Endothelial cell of umbilical vein (primary cell): ENCODE data around the gene GFAP. TPM values are rescaled to one million over a fixed set of nuclear protein-coding genes. Genes with fewer than 3 reads are reported as not detected.

Experiments
- BruUV-seq: library from RNA; stranded (reverse); fragments of 400-500 nt; replicated peaks from 2 replicates; lab custom pipeline; 2021; lab: Mats Ljungman, UMichigan
- CTCF ChIA-PET: fragments of 300-600, 350-600 bp; sonication (Branson Sonifier 250); formaldehyde crosslinking; loops from one replicate; lab custom pipeline; 2021; ENCODE audit warnings: antibody characterized with exemption, inconsistent platforms; lab: Charles Lee
- POLR2A ChIA-PET: fragments of 300-600, 350-600 bp; sonication (Branson Sonifier 250); formaldehyde crosslinking; loops from one replicate; lab custom pipeline; 2021; ENCODE audit warnings: antibody characterized with exemption, inconsistent platforms; lab: Charles Lee
- DNase-seq: peaks from one replicate; pipeline ENCODE4 v3.0.0-alpha.2; 2011; ENCODE audit warnings: low read depth, low spot score
- FAIRE-seq: peaks from 2 replicates; lab custom pipeline; 2011; peaks lifted over from hg19 to GRCh38; lab: Jason Lieb, UNC
- H2AFZ ChIP-seq: 2 replicates; pipeline ENCODE4 v1.6.0; 2012; ENCODE audit warnings: low read depth, low read length, control low read depth, inconsistent platforms
- H3K27ac ChIP-seq: 2 replicates; pipeline ENCODE4 v1.5.1; 2011; ENCODE audit warnings: low read depth, mild to moderate bottlenecking, control low read depth, low read length, moderate library complexity; ENCODE audit not compliant: insufficient read depth
- H3K27me3 ChIP-seq, 2 experiments: 2 replicates each; pipeline versions ENCODE4 v1.6.0 to v1.6.1; 2011; ENCODE audit warnings: low read length in 2 of 2, mixed read lengths in 1 of 2; ENCODE audit not compliant: control insufficient read depth in 2 of 2, insufficient read depth in 2 of 2
- H3K36me3 ChIP-seq, 2 experiments: 2 replicates in 1 of 2; 3 replicates in 1 of 2; pipeline ENCODE4 v1.5.1; 2011; ENCODE audit warnings: low read length in 2 of 2, mild to moderate bottlenecking in 1 of 2, moderate library complexity in 1 of 2; ENCODE audit not compliant: control insufficient read depth in 2 of 2, insufficient read depth in 2 of 2; ENCODE audit errors: extremely low read depth in 1 of 2
- H3K4me1 ChIP-seq: 3 replicates; pipeline ENCODE4 v1.5.1; 2011; ENCODE audit warnings: mild to moderate bottlenecking, low read length; ENCODE audit not compliant: control insufficient read depth, insufficient read depth; ENCODE audit errors: extremely low read depth
- H3K4me2 ChIP-seq: 2 replicates; pipeline ENCODE4 v1.6.1; 2011; ENCODE audit warnings: low read length, control low read depth, mixed read lengths; ENCODE audit not compliant: insufficient read depth
- H3K4me3 ChIP-seq, 3 experiments: fragments of 200-600 bp in 1 of 3; sonication (generic), shearing (Covaris generic) in 1 of 3; replicated peaks in 1 of 3; 2 replicates each; pipeline ENCODE4 v1.5.1; 2011 to 2016; ENCODE audit warnings: control low read depth in 3 of 3, low read length in 3 of 3, mild to moderate bottlenecking in 2 of 3, inconsistent platforms in 1 of 3, low read depth in 1 of 3, moderate library complexity in 1 of 3; ENCODE audit not compliant: insufficient read depth in 1 of 3
- H3K79me2 ChIP-seq: 2 replicates; pipeline ENCODE4 v1.6.0; 2012; ENCODE audit warnings: low read length, inconsistent platforms; ENCODE audit not compliant: control insufficient read depth, insufficient read depth
- H3K9ac ChIP-seq: replicated peaks from 2 replicates; pipeline ENCODE3; 2011; ENCODE audit warnings: low read length, control low read depth; ENCODE audit not compliant: insufficient read depth; ENCODE audit errors: extremely low read depth
- H3K9me1 ChIP-seq: replicated peaks from 3 replicates; pipeline ENCODE4 v1.6.0; 2011; ENCODE audit warnings: mild to moderate bottlenecking, low read length; ENCODE audit not compliant: control insufficient read depth, insufficient read depth; ENCODE audit errors: extremely low read depth
- H3K9me3 ChIP-seq: replicated peaks from 2 replicates; pipeline ENCODE4 v1.5.1; 2012; ENCODE audit warnings: low read length, inconsistent platforms; ENCODE audit not compliant: control insufficient read depth, insufficient read depth
- H4K20me1 ChIP-seq: replicated peaks from 2 replicates; pipeline ENCODE3; 2011; ENCODE audit warnings: mild to moderate bottlenecking, low read length; ENCODE audit not compliant: control insufficient read depth, insufficient read depth; ENCODE audit errors: extremely low read depth
- CTCF ChIP-seq, 2 donors: IDR thresholded peaks; 1 replicate in 1 of 2; 2 replicates in 1 of 2; pipeline ENCODE4 v1.5.1; 2011; ENCODE audit warnings: low read length in 2 of 2, mild to moderate bottlenecking in 2 of 2, moderate library complexity in 2 of 2, control low read depth in 1 of 2, inconsistent platforms in 1 of 2, low read depth in 1 of 2; ENCODE audit not compliant: insufficient read depth in 1 of 2; ENCODE audit errors: extremely low read depth in 1 of 2
- EZH2 ChIP-seq: IDR thresholded peaks from 2 replicates; pipeline ENCODE4 v1.6.1; 2012; ENCODE audit warnings: borderline replicate concordance, low read depth, mild to moderate bottlenecking, moderate library complexity, low read length, inconsistent platforms; ENCODE audit not compliant: severe bottlenecking
- FOS ChIP-seq: IDR thresholded peaks from 2 replicates; pipeline ENCODE4 v1.6.1; 2011; ENCODE audit warnings: mild to moderate bottlenecking, low read length, moderate library complexity, borderline replicate concordance; ENCODE audit not compliant: insufficient read depth
- GATA2 ChIP-seq: IDR thresholded peaks from 2 replicates; pipeline ENCODE4 v1.7.0; 2011; ENCODE audit warnings: low read depth, mild to moderate bottlenecking, moderate library complexity, mixed read lengths, low read length; ENCODE audit not compliant: insufficient read length, insufficient read depth
- JUN ChIP-seq: IDR thresholded peaks from 2 replicates; pipeline ENCODE4 v1.6.1; 2011; ENCODE audit warnings: borderline replicate concordance, low read depth; ENCODE audit not compliant: insufficient read length, insufficient read depth
- MAX ChIP-seq: IDR thresholded peaks from 2 replicates; pipeline ENCODE4 v1.6.1; 2011; ENCODE audit not compliant: insufficient read depth, insufficient read length
- MYC ChIP-seq: IDR thresholded peaks from one replicate; pipeline ENCODE4 v1.6.1; 2011; ENCODE audit warnings: mild to moderate bottlenecking, low read depth, low read length
- POLR2A ChIP-seq: IDR thresholded peaks from 2 replicates; pipeline ENCODE4 v1.6.1; 2012; ENCODE audit warnings: low read depth, mild to moderate bottlenecking, control low read depth, low read length
- POLR2AphosphoS5 ChIP-seq: IDR thresholded peaks from 2 replicates; pipeline ENCODE4 v1.6.1; 2012; ENCODE audit warnings: low read depth, mild to moderate bottlenecking, control low read depth, low read length, moderate library complexity; ENCODE audit not compliant: insufficient read depth
- dilution Hi-C: fragments of 300-500 bp; cut with MboI; formaldehyde crosslinking; loops from one replicate; pipeline ENCODE4 v1.15.0; 2019; ENCODE audit warnings: low sequenced_read_pairs; ENCODE audit not compliant: extremely low pct_ligation_motif_present
- intact Hi-C: fragments of 100-400 bp; cut with micrococcal nuclease; formaldehyde crosslinking; loops from one replicate; pipeline ENCODE4 v1.10.0; 2022
- polyA plus RNA-seq, 4 experiments: library from polyadenylated mRNA; depleted of rRNA in 3 of 4; stranded (reverse) in 3 of 4; unstranded in 1 of 4; fragments of >200 nt; gene quantifications; 2 replicates each; pipeline versions ENCODE4 v1.2.1 to v1.2.3, GENCODE V29; 2011 to 2012; ENCODE audit warnings: missing spikeins in 1 of 4
- total RNA-seq: library from RNA; stranded (reverse); gene quantifications from 2 replicates; pipeline ENCODE4 v1.2.3, GENCODE V29; 2021

The GFAP gene
- total and polyA plus RNA-seq, 2 donors (not counting 3 experiments of a cell fraction or from before 2014, with no cell fraction given): 0.07 to 0.42 TPM

GRCh38 chr17:44894642-44895041, 20.7 kb downstream of the GFAP start:
- Histone ChIP-seq H3K4me1 (peaks cover 7% of the 10 kb centered on the region), H3K9ac (no peak overlapping the region), H4K20me1 (no peaks in the 10 kb centered on the region), H3K9me3 (no peaks in the 10 kb centered on the region), H3K36me3 (peaks cover 3 to 14% of the 10 kb centered on the region in 2 experiments), H3K9me1 (no peaks in the 10 kb centered on the region), H3K4me2 (no peak overlapping the region), H3K27ac (no peak overlapping the region), H3K27me3 (no peaks in the 10 kb centered on the region), H3K4me3 (no peak overlapping the region), H3K79me2 (peaks cover 75% of the 10 kb centered on the region), H2AFZ (no peak overlapping the region)
- DNase-seq (no peak), FAIRE-seq (no peak)
- BruUV-seq: no TSS peak
- CTCF ChIA-PET: interaction anchor here (1.4 to 2.2 kb wide), 2 partner anchors 10 to 16 kb away, joined by 3 to 7 read pairs; no protein-coding TSS in a partner anchor
- dilution Hi-C loops: no loop called here
- intact Hi-C loops: no loop called here
- TF ChIP-seq FOS (no peak), CTCF (IDR thresholded peaks at IDR 0.05; ENCODE audit: extremely low read depth in 1 of 2, insufficient read depth in 1 of 2, low read depth in 1 of 2, low read length in 2 of 2) (peak in 1 of 2 donors; percentile 4), EZH2 (no peak), MAX (no peak)
- POLR2A ChIA-PET: no interaction called here

GRCh38 chr17:44892250-44892649, 23.1 kb downstream of the GFAP start:
- POLR2A ChIA-PET: no interaction called here
- intact Hi-C loops (no loop called here), dilution Hi-C loops (no loop called here)
- no peak for DNase-seq
- H3K36me3 ChIP-seq: peaks cover 10 to 18% of the 10 kb centered on the region in 2 experiments
- peaks cover 3% of the 10 kb centered on the region for H3K9me1 ChIP-seq
- TF ChIP-seq POLR2A (no peak), MAX (no peak), CTCF (IDR thresholded peaks at IDR 0.05; ENCODE audit: extremely low read depth in 1 of 2, insufficient read depth in 1 of 2, low read depth in 1 of 2, low read length in 2 of 2) (no peak), MYC (no peak), POLR2AphosphoS5 (no peak), EZH2 (no peak), FOS (no peak), JUN (no peak), GATA2 (no peak)
- no peak overlapping the region for H3K9ac ChIP-seq
- no peak overlapping the region for H3K4me3 ChIP-seq
- H3K79me2 ChIP-seq: peaks cover 80% of the 10 kb centered on the region
- H2AFZ ChIP-seq: no peak overlapping the region
- H3K27me3 ChIP-seq: no peaks in the 10 kb centered on the region
- no TSS peak for BruUV-seq
- no peaks in the 10 kb centered on the region for H4K20me1 ChIP-seq
- FAIRE-seq: no peak
- H3K4me1 ChIP-seq: no peaks in the 10 kb centered on the region
- no peak overlapping the region for H3K27ac ChIP-seq
- no peak overlapping the region for H3K4me2 ChIP-seq
- CTCF ChIA-PET: interaction anchor here (0.7 to 2.1 kb wide), 3 partner anchors 9 to 130 kb away, joined by 3 to 12 read pairs (median 3); no protein-coding TSS in a partner anchor
- H3K9me3 ChIP-seq: no peaks in the 10 kb centered on the region
